ENCODE data around the gene HNRNPC.
"Not testable (repeated sequence)": the region's sequence is repeated elsewhere in the genome, so short reads cannot be mapped to it uniquely, and the experiment has no call there.

DNA sequence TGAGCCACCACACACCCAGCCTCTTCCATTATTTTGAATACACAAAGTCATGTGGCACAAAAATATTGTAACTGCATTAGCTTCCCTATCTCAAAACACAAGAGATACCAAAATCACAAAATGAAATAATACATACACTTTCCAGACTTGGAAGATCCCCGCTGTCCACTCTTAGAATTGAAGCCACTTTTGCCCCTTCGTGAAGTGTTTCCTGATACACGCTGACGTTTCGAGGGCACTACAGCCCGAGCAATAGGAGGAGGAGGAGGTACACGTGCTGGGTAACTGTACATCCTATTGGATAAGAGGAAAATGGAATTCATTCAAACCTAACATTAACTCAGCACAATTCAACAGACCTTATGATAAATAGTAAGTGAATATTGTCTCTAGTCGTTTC, 56.4 kb downstream of the HNRNPC start:
- not testable (repeated sequence) for TF ChIP-seq POLR2A (IDR thresholded peaks at IDR 0.05)
- TF ChIP-seq, protein P1, sequence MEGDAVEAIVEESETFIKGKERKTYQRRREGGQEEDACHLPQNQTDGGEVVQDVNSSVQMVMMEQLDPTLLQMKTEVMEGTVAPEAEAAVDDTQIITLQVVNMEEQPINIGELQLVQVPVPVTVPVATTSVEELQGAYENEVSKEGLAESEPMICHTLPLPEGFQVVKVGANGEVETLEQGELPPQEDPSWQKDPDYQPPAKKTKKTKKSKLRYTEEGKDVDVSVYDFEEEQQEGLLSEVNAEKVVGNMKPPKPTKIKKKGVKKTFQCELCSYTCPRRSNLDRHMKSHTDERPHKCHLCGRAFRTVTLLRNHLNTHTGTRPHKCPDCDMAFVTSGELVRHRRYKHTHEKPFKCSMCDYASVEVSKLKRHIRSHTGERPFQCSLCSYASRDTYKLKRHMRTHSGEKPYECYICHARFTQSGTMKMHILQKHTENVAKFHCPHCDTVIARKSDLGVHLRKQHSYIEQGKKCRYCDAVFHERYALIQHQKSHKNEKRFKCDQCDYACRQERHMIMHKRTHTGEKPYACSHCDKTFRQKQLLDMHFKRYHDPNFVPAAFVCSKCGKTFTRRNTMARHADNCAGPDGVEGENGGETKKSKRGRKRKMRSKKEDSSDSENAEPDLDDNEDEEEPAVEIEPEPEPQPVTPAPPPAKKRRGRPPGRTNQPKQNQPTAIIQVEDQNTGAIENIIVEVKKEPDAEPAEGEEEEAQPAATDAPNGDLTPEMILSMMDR (IDR thresholded peaks at IDR 0.05), result not testable (repeated sequence)

Data from thyroid gland (tissue), 4 donors.